SK-N-SH treated with all-trans-retinoic acid at 6 μM for 48 hours (cell line): Measurements from ENCODE around the gene RBBP7.

Experiments
- BACH2 ChIP-seq: fragments of 250-450 bp; sonication (Bioruptor Pico); IDR thresholded peaks from 2 replicates; pipeline ENCODE4 v1.9.0; 2021; ENCODE audit warnings: mild to moderate bottlenecking, borderline replicate concordance
- CSDC2 ChIP-seq: fragments of 250-450 bp; sonication (Bioruptor Pico); IDR thresholded peaks from 2 replicates; pipeline ENCODE4 v1.5.0; 2020; ENCODE audit warnings: mild to moderate bottlenecking, moderate library complexity
- TF ChIP-seq, protein P1 (sequence below): fragments of 250-450 bp; sonication (Bioruptor Pico); IDR thresholded peaks from 2 replicates; pipeline ENCODE4 v1.8.0; 2021; ENCODE audit warnings: low read depth, mild to moderate bottlenecking, moderate library complexity, borderline replicate concordance
- TF ChIP-seq, protein P2 (sequence below): fragments of 250-450 bp; sonication (Bioruptor Pico); IDR thresholded peaks from 2 replicates; pipeline ENCODE4 v1.8.0; 2020; ENCODE audit warnings: mild to moderate bottlenecking, moderate library complexity, borderline replicate concordance

DNA sequence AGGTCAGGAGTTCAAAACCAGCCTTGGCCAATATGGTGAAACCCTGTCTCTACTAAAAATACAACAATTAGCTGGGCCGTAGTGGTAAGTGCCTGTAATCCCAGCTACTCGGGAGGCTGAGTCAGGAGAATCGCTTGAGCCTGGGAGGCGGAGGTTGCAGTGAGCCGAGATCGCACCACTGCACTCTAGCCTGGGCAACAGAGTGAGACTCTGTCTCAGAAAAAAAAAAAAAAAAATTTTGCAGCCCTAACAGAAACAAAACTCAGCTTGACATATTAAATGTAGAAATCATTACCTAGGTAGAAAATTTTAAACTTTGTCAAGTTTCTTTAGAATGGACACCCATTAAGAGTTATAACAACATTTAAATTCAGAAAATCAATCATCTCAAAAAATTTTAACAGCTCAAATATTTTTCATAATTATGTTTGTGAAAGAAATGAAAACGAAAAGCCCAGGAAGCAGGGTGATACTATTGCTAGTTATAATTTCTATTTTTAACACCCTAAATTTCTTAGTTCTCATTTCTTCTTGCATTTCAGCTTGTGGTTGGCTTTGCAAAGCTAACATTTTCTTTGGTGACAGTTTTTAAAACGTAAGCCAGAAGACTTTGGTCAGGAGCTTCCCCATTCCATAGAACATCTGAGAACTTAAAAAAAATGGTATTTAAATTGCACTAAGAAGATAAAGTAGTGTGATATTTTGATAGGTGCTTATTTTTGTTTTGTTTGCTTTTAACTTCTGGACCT lies 33.3 kb upstream of the RBBP7 start:
- TF ChIP-seq, protein P1, sequence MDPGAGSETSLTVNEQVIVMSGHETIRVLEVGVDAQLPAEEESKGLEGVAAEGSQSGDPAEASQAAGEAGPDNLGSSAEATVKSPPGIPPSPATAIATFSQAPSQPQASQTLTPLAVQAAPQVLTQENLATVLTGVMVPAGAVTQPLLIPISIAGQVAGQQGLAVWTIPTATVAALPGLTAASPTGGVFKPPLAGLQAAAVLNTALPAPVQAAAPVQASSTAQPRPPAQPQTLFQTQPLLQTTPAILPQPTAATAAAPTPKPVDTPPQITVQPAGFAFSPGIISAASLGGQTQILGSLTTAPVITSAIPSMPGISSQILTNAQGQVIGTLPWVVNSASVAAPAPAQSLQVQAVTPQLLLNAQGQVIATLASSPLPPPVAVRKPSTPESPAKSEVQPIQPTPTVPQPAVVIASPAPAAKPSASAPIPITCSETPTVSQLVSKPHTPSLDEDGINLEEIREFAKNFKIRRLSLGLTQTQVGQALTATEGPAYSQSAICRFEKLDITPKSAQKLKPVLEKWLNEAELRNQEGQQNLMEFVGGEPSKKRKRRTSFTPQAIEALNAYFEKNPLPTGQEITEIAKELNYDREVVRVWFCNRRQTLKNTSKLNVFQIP (CRISPR knock-in tag) = no peak
- TF ChIP-seq BACH2 (no peak), CSDC2 (CRISPR knock-in tag) (no peak)
- TF ChIP-seq, protein P2, sequence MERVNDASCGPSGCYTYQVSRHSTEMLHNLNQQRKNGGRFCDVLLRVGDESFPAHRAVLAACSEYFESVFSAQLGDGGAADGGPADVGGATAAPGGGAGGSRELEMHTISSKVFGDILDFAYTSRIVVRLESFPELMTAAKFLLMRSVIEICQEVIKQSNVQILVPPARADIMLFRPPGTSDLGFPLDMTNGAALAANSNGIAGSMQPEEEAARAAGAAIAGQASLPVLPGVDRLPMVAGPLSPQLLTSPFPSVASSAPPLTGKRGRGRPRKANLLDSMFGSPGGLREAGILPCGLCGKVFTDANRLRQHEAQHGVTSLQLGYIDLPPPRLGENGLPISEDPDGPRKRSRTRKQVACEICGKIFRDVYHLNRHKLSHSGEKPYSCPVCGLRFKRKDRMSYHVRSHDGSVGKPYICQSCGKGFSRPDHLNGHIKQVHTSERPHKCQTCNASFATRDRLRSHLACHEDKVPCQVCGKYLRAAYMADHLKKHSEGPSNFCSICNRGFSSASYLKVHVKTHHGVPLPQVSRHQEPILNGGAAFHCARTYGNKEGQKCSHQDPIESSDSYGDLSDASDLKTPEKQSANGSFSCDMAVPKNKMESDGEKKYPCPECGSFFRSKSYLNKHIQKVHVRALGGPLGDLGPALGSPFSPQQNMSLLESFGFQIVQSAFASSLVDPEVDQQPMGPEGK = no peak
